ENCODE measurements around the gene CNTN4.

Gene CNTN4

DNA sequence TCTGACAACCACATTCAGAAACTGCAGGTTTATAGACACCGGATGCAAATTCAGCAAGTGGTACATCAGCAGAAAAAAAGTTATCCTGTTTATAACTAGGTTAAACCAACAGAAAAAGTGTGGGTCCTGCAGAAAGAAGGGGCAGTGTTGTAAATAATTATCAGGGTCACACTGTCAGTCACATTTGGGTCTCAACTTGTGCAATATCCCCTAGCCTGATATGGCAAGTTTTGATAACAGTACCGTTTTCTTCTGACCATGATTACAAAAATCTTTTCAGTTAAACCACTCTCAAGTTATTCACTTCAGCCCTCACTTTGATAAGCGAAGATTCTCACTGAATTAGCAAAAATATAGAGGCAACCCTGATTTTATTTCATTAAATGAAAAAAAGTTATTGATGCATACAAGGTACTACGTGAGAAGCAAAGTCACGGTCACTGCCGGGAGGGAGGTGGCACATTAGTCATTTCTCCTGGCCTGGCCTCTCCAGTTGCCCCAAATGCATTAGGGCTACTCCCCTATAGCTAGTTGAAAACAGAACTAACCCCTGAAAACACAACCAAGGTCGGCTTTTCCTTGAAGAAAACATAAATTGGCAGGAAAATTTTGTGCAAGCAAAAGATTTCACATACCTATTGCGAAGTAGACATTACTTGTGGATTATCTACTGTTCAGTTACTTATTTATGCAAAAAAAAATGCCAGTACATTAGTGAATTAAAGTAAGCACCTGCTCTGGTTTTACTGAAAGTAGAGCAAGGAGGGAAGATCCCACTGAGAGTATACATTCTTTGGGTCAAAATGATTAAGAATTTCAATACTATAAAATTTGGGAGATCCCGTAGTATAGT lies 982.9 kb downstream of the CNTN4 start:
- no peak for DNase-seq

DNA sequence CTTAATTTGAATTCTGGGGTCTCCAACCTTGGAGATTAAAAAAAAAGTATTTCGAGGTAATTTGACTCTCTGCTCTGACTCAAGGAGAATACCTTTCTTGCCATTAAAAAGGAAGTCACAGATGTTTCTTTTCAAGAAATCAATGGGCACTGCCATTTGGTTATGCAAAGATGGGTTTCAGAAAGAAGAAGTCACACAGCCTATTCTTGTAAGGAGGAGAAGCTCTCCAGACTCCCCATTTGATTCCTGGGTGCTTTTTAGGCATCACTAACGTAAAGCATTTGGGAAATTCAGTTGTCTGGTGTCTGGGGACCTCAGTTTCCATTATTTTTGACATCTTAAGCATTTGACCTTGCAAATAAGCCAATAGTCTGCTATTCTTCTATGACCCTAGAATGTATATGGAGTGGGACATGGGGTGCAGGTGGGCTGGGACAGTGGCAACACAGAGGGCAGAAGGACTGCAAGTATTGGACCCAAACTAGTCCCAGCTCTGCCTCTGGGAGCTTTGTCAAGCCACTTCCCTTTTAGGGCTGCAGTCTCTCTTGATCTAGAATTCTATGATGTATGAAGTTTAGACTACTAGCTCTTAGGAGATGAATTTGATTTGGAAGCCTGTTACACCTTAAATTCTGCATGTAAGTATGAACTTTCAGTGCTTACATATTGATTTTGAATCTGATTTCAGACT lies 983.7 kb downstream of the CNTN4 start:
- DNase-seq = no peak

DNA sequence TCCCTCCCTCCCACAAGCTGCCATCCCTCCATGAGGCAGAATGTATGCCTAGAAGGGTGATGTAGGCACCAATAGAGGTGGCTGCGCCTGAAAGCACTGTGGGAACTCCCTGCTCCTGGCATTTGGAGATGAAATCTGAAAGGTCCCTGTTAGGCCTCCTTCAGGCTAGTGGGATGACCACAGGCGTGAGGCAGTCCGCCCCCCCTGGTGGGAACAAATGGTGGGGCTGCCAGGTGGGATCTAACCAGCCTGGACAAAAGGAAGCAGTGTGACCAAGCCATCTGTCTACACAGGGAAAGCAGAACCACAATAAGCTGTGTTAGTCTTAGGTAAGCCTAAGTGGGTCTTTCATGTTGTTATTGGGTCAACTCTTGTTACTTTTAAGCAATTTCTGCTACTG lies 986.2 kb downstream of the CNTN4 start:
- no peak for DNase-seq

DNA sequence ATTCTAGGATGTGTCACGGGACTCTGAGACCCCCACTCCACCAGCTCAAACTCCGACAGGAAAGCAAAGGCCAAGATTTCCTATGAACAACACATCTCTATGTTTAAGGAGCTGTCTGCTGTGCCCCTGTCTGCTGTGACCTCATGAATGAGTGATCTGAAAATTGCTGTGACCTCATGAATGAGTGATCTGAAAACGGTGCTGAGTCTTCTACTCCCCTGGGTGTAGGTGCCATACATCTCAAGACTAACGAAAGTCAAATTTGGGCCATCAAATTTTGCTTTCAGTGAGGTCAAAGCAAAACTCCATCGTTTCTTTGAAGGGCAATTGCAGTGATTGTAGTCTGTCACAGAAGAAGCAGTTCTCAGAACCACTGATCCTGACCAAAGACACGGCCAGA lies 987.1 kb downstream of the CNTN4 start:
- DNase-seq = no peak

DNA sequence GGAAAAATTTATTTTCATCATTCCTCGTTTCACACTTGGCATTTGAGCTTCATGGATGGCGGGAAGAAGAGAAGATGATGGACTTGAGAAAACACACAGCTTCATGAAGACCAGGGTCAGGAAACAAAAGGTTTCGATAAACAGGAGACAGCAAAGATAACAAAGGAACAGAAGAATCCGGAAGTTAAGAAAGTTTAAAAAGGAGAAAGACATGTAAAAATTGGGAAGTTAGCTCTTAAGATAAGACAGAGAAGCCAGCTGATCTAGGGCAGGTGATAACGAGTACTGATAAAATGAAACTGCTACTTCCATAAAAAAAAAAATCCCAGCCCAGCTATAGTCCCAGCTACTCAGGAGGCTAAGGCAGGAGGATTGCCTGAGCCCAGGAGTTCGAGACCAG lies 987.6 kb downstream of the CNTN4 start:
- DNase-seq = no peak

DNA sequence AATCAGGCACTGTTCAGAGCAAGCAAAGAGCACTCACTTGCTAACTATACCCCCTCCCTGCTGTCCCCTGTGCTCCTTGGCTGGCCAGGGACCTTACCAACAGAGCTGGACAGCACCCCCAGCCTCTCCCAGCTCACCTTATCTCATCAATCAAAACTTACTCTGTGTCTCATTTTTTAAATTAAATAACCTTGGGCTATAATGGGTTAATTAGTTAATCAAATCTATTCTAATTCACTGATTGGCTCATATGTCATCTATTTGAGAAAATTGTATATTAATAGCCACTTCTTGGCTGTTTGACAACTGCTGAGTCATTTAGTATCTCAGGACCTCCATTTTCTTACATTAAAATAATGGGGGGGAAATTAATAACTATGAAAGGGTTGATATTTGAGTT lies 988.6 kb downstream of the CNTN4 start:
- no peak for DNase-seq

DNA sequence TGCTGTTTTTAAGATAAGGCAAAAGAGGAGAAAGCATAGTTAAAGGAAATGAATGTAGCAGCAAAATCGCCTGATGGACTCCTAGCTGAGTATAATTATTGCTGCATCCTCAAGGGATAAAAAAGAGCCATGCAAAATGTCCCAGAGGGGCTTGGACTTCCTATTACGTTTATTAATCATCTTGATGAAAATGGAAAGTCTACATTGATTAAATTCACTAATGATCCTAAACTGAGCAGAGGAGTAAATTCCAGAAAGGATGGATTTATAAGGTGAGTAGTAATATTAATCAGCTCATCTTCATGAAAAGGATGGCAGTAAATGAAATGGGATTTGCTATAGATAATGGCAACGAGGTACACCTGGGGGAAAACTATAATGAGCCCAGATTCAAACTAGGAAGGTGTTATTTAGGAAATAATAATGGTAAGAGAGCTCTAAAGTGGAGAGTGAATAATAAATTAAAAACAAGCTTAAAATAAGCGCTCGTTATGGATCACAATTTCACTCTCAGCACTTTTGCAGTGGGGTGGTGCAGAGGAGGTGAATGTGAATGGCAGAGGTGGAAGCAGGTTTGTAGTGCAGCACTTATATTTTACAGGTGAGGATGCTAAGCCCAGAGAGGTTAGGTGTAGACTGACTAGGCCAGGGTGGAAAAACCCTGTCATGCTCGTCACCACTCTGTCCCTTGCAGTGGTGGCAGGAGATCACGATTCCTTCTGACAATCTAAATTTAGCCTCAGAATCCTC lies 989.2 kb downstream of the CNTN4 start:
- no peak for DNase-seq

DNA sequence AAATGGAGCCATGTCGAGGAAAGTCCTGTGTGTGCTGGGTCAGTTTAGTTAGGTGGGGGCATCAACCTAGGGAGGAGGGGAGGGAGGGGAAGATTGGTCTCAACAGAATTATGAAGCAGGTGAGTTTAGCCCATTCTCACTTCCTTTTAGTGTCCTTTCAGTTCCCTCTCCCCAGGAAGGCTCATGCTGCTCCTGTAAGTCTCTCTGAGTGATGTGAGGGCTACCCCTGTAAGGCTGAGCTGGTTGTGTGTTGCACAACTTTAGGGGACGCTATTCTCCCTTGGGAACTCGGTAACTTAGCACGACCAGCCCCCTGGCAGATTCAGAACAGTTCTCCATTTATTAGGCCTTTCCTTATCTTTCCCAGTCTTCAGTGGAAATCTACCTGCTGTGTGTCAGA lies 990.4 kb downstream of the CNTN4 start:
- peak in 1 of 2 donors; percentile 5 for DNase-seq

DNA sequence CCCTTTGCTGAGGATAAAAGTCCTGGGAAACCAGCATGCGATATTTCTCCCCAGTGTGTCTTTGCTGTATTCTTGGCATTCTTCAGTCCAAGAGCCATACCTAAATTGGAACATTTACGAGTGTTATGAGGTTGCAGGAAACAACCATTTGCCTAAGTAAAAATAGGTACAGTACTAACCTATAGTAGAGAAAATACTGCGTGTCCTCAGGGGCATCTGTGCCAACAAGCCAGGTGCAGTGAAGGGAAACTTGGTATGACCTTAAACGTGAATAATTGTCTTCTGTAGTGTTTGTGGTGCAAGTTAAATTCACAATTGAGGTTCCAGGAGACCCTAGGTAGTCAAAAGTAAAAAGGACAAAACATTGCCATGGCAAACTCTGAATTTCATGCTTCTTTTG lies 999.3 kb downstream of the CNTN4 start:
- no peak for DNase-seq

DNA sequence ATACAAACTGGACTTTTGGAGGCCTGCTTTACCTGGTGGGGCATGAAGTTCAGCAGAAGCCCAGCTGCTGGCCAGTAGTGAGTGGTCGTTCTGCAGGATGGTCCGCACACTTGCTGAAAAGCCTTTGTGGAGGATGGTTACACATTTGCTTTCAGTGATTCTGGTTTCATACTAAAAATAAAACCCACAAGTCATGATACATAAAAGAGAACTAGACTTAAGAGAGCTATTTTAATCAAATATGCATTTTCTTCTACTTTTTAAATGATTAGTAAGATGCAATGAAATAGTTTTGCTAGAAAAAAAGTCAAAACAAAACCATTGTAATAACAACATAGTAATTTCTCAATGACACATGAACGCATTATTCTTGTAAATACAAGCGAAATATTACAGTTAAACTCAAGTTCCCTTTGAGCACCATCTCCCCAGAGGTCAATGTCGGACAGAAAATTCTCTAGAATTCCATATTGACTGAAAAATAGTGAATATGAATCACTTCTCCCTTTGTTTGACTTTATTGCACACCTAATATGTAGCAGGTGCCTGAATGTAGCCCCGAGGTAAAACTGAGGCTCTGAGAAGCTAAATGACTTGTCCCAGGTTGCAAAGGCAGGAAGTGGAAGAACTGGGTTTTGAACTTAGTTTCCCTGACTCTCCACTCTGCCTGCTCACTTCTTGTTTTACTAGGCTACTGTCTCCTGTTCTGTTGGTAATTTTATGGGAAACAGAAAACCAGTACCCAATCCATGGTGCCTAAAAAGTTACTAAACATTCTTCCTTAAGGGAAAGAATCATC lies 1003.2 kb downstream of the CNTN4 start:
- no peak for DNase-seq

DNA sequence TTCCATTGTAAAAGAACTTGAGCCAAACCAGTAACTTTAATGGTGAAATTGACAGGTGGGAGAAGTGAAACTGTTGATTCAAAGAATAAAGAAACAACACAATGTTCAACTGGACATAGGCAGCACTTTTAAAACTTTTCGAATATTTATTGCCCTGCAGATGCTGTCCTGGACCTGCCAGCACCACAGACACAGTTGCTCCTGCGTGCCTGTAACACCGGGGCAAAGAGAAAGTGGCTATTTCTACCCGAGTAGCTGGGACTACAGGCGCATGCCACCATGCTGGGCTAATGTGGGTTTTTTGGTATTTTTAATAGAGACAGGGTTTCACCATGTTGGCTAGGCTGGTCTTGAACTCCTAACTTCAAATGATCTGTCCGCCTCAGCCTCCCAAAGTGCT lies 1004.1 kb downstream of the CNTN4 start:
- no peak for DNase-seq

DNA sequence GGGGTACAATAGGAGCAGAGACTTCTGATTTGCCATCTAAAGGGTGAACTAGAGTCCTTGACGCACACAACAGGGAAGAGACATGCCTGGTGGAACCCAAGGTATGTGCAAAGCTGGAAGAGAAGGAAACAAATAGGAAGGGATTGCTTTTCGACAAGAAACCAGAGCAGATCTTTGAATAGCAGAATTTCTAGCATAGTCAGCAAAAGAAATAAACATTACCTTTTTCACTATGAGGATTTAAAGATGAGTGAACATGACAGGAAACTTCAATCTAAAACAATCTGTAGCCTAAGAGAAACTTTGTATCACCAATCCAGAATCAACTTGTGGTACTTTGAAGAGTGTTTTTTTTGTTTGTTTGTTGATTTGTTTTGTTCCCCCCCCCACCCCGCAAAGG lies 1006.6 kb downstream of the CNTN4 start:
- no peak for DNase-seq

DNA sequence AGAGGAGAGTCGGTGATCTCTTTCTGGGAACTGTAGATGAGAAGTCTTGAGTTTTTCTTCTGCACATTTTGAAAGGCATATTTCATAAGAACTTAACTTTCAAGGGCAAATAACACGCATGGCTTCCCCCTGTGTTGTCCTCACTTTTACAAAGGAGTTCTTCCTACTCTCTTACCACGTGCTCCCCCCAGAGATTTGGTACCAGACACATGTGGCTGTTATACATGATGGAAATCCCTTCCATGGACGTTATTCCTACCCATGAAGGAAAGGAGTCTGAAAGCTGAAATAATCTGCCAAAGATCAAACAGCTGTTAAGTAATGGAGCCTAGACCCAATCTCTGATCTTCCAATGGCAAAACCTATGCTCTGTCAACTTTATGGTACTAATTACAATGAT lies 1007.1 kb downstream of the CNTN4 start:
- no peak for DNase-seq

DNA sequence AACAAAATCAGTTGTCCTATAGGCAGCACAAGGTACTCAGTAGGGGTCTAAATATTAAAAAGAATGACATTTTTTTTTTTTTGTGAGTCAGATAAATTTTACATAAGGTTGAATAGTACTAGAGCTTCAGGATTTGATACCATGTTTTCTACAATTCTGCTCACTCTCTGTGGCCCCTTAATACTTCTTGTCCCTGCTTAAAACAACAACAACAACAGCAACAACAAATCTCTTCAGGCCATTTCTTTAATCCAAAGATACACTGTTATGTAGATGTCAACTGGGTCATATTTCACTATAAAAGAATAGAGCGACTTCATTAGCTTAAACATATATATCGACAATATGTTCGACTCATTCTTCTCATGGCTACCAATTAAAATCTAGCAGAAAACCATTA lies 1008.5 kb downstream of the CNTN4 start:
- no peak for DNase-seq

Measured in CD4-positive, alpha-beta T cell treated with Interleukin-1 beta for 1 hour (primary cell).